Inferior parietal cortex (tissue), 1 donor: ENCODE data around the gene CAB39L.

ENCODE experiments used
- DNase-seq: peaks from one replicate; pipeline ENCODE4 v3.0.0-alpha.2; 2016; ENCODE audit errors: extremely low spot score

The CAB39L gene

DNA sequence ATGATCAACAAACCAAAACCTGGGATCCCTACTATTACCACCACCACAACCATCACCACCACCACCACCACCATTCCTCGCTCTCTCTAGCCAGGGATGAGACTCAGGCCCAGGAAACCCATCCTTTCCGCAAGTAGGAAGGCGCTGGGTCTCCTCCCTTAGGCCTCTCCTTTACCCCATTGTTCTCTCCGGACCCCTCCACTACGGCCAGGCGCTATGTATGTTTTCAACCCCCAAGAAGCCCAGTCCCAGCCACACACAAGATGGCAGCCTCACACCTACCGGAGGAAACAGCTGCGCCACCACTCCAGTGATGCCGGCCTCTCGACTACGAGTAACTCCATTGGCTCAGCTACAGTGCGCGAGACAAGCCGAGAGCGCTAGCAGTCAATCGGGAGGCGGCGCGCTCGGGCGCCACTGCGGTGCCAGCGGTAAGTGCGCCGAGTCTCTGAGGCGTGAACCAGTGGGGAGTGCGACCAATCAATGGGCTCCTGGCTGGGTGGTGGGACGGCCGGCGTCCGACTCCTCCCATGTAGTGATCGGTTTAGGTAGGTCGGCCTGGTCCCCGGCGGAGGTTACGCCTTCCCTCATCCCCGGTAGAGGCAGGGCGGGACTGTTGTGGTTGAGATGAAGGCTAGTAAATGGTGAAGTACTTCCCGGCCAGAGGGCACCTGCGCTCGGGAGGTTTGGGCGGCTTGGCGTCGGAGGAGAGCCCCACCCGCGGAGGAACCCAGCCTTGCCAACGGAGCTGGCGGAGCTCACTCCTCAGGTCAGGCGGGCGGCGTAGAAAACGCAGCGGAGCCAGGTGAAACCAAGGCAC lies at the start of gene CAB39L, which contains the start of gene SETDB2:
Gene CAB39L (minus strand): TSS at position 361 of the 820 bp plus-strand sequence. CDS start 61,154 bp downstream, outside the sequence.
Gene SETDB2 (plus strand): TSS at position 571 of the 820 bp plus-strand sequence. CDS start 7,620 bp downstream, outside the sequence.
- DNase-seq: peak; percentile 97

DNA sequence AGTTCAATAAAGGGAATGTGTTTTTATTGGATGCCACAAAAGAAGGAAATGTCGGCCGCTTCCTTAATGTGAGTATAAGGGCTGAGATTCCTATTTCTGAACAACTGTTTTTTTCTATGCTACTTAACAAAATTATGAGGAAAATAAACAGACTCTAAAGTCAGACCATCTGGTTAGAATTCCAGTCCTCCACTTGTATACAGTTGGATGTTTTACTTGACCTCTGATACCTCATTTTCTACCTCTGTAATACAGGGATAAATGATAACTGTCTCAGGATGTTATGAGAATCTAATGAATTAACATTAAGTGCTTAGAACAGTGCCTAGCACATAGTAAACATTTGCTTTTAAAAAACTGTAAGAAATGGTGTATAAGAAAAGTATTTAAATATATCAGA lies 44.7 kb upstream of the CAB39L start:
- no peak for DNase-seq

DNA sequence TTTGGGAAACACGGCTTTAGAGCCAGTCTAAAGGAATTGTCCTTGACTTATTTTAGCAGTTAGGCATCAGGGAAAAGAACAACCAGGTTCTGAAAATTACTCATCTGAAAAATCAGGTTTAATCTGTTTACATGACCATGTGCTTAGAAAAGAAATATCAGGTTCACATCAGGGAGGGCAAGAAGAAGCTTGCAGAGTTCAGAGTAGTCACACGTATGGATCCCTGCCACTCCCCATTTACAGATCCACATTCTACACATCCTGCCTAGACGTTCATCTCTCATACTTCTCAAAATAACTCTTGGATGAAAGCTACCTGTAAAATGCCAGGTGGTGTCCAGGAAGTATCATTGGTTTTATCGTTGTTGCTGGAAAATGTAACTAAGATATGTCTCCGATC lies 37.9 kb upstream of the CAB39L start:
- DNase-seq: no peak

- DNase-seq: no peak
These were observed 32.7 kb upstream of the CAB39L start for GRCh38 chr13:49476529-49476928.

DNA sequence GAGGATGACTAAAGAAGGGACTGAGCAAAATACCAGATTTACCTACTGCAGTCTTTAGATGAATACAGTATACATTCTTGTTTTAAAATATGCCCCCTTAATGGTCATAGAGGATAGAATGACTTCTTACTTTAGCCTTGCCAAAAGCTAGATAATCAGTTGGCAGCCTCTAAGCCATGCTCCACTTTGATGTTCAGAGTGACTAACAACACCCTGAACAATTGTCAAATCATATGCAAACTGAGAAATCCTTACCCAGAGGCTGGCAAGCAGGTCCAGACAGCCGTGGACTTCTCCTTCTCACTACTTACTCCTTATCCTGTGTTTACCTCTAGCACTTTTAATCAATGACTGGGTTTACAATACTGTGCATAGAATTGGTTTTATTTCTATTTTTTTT lies 28.3 kb upstream of the CAB39L start:
- no peak for DNase-seq

GRCh38 chr13:49466292-49466838 lies 22.5 kb upstream of the CAB39L start:
- no peak for DNase-seq

GRCh38 chr13:49464621-49465325 lies 20.9 kb upstream of the CAB39L start:
- no peak for DNase-seq

DNA sequence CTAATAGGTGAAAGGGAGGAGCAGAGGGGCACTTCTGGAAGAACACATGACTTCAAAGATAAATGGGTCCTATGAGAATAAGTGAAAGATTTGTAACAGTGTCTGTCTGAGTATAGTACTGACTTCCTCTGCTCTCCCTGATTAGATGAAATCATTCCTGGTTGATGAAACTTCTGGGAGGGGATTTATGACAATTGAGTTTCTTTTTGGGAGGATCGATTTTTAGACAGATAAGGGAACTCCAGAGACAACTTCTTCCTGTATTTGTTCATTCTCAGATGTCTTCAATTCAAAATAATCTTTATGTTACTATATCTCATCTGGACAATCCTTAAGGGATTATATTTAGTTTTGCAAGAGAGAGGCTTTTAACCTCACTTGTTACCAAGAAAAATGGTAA lies 20.2 kb upstream of the CAB39L start:
- no peak for DNase-seq

DNA sequence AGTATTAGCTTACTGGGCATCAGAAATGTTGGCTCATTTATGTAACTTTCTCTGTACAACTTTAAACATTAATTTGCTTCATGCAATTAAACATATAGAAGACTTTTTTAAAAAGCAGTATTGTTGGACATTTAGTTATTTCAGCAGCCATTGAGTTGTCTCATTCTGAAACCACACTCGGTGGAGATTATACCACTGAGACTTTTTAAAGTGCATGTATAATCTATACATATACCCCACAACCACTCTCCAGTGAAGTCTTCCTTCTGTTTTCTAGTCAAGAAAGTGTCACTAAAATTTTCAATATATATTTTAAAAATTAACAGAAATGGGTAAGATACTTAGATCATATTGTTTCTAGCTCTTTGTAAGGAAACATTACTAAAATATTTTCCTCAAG lies 15.7 kb upstream of the CAB39L start:
- DNase-seq: no peak

DNA sequence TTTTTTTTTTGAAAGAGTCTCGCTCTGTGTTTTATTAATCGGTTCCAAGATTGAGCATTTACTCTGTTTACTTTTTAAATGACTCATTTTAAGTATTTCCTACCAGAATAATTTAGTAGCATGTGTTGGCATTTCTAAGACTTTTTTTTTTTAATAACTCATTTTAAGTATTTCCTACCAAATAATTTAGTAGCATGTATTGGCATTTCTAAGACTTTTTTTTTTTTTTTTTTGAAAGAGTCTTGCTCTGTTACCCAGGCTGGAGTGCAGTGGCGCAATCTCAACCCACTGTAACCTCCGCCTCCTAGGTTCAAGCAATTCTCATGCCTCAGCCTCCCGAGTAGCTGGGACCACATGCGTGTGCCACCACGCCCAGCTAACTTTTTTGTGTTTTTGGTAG lies 13.4 kb upstream of the CAB39L start:
- DNase-seq: no peak

GRCh38 chr13:49456156-49456555 lies 12.3 kb upstream of the CAB39L start:
- DNase-seq: no peak

DNA sequence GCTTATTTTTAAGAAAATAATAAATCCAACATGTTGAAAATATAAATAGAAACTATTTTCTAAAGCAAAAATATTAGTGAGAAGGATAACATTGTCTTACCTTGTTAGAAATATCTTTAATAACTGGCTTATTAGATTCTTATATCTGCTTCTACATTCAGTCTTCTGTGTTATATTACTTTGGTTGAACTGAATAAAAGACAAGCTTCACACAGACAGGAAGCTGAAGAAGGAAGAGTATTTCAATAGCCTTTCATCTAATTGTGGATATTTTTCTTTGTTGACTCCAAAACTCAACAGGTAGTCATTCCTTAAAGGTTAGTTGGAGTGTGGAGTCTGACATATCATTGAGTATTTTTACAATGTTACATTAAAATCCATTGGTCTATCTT lies 11.1 kb upstream of the CAB39L start:
- no peak for DNase-seq

DNA sequence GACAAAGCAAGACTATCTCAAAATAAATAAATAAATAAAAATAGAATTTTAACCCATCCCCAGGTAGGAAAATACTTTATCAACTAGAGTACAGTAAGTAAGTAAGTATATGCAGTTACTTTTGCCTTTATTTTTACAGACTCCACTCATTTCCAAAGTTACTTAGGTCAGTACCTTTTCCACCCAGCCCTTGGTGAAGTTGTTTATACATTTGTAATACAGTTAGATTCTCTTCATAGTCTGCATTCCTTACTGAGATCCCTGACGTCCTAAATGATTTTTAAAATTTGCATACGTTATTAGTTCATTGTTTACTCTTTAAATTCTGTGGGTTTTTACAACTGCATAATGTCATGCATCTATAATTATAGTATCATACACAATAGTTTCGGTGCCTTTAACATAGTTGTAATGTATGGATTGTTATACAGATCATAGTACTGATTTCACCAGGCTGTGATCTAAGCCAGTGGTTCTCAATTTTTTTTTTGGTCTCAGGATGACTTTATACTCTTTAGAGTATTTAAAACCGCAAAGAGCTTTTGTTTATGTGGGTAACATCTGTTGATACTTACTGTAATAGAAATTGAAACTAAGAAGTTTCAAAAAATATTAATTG lies 10.6 kb upstream of the CAB39L start:
- no peak for DNase-seq

- no peak for DNase-seq
These were observed 9.6 kb upstream of the CAB39L start for GRCh38 chr13:49453465-49453864.

DNA sequence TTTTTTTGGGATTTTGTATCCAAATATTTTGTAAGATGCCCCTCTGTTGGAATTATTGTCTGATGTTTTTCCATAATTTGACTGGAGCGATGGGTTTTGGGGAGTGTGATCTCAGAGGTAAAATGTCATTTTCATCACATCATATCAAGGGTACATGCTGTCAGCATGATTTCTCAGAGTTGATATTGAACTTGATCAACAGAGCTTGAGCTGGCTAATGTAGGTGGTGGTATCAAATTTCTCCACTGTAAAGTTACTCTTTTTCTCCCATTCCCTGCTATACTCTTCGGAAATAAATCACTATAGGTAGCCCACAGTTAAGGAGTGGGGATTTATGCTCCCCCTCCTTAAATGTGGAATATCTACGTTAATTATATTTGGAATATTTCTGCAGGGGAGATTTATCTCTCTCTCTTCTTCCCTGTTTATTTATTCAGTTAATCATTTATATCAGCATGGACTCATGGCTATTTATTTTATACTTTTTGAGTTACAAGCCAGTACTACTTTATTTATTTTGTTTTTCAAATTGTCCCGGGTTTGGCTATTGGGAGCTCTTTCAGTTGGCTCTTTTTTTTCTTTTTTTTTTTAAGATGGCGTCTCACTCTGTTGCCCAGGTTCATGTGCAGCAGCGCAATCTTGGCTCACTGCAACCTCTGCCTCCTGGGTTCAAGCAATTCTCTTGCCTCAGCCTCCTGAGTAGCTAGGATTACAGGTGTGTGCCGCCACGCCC lies 9.0 kb upstream of the CAB39L start:
- no peak for DNase-seq

DNA sequence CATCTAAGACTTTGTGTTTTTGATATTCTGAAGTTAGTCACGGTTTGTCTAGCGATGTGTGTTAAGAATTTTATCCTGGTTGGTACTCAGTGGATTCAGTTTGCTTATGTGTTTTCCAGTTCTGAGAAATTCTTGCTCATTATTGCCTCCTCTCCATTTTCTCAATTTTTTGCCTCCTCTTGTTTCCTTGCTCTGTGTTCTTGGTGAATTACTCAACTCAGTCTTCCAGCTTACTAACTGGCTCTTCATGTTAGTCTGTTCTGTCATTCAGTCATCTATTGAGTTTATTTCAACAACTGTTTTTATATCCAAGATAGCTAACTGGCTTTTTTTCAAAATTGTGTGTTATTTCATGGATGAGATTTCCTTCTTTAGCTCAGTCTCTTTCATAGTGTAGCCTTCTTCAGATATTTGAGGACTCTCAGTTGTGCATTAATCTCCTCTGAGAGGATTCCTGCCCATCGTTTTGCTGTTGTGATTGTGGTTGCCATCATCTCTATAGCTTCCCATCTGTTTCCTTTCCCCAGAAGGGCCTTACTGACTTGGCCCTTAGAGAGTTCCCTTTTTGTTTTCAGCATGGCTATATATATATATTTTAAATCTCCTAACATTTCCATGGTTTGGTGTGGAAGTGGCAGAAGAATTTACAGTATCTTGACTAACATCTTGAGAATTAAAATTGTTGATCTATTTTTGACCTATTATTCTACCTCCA lies 6.4 kb upstream of the CAB39L start:
- no peak for DNase-seq

GRCh38 chr13:49448753-49449152 lies 4.9 kb upstream of the CAB39L start:
- DNase-seq: no peak

GRCh38 chr13:49446473-49446872 lies 2.6 kb upstream of the CAB39L start:
- no peak for DNase-seq

GRCh38 chr13:49444524-49445395 lies 896 bp upstream of the CAB39L start:
- peak; percentile 58 for DNase-seq

GRCh38 chr13:49443357-49443703 lies 534 bp downstream of the CAB39L start:
- DNase-seq: peak; percentile 66
